ENCODE measurements around the gene TIGD2. TPM values are rescaled to one million over a fixed set of nuclear protein-coding genes. Genes with fewer than 3 reads are reported as not detected.

Gene TIGD2
- total RNA-seq, 1 experiment from 2014 or later: 3.6 TPM

DNA sequence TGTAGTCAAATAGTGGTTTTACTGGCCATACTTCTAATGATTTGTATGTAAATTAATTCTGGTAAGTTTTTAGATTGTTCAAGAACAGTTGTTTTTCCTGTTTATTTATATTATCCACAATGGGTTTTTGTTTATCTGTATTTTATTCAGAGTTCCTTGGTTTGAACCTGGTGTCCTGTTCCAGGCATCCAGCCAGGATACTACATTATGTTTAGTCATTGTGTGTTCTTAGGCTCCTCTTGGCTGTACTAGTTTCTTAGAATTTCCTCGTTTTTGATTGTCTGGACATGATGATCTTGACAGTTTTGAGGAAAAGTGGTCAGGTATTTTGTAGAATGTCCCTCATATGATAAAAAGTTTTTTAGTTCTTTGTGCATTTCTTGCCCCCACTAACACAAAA, 7.8 kb downstream of the TIGD2 start:
- no peaks in the 10 kb centered on the region for H3K36me3 ChIP-seq (ENCODE audit: control insufficient read depth, insufficient read depth, low read length)
- H3K9me3 ChIP-seq (ENCODE audit: control insufficient read depth, insufficient read depth, low read depth, low read length): no peaks in the 10 kb centered on the region
- intact Hi-C loops (cut with micrococcal nuclease; ENCODE audit: unreplicated experiment) (no loop called here), in situ Hi-C loops (cut with HindIII; ENCODE audit: low pct_unique_long_range_greater_than_20kb, low sequenced_read_pairs) (no loop called here)
- ATAC-seq: no peak
- CTCF ChIA-PET: no interaction called here
- DNase-seq (ENCODE audit: low read depth, low spot score): no peak
- TF ChIP-seq POLR2AphosphoS5 (IDR thresholded peaks at IDR 0.05; ENCODE audit: low read depth, low read length): no peak
- no peak for TF ChIP-seq TCF7L2 (IDR thresholded peaks at IDR 0.05; ENCODE audit: low read depth, low read length)
- no peak for TF ChIP-seq CTCF (IDR thresholded peaks at IDR 0.05)
- TF ChIP-seq SIN3A (IDR thresholded peaks at IDR 0.05; ENCODE audit: borderline replicate concordance, insufficient read depth, low read depth, low read length): no peak
- TF ChIP-seq, protein P1, sequence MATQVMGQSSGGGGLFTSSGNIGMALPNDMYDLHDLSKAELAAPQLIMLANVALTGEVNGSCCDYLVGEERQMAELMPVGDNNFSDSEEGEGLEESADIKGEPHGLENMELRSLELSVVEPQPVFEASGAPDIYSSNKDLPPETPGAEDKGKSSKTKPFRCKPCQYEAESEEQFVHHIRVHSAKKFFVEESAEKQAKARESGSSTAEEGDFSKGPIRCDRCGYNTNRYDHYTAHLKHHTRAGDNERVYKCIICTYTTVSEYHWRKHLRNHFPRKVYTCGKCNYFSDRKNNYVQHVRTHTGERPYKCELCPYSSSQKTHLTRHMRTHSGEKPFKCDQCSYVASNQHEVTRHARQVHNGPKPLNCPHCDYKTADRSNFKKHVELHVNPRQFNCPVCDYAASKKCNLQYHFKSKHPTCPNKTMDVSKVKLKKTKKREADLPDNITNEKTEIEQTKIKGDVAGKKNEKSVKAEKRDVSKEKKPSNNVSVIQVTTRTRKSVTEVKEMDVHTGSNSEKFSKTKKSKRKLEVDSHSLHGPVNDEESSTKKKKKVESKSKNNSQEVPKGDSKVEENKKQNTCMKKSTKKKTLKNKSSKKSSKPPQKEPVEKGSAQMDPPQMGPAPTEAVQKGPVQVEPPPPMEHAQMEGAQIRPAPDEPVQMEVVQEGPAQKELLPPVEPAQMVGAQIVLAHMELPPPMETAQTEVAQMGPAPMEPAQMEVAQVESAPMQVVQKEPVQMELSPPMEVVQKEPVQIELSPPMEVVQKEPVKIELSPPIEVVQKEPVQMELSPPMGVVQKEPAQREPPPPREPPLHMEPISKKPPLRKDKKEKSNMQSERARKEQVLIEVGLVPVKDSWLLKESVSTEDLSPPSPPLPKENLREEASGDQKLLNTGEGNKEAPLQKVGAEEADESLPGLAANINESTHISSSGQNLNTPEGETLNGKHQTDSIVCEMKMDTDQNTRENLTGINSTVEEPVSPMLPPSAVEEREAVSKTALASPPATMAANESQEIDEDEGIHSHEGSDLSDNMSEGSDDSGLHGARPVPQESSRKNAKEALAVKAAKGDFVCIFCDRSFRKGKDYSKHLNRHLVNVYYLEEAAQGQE (IDR thresholded peaks at IDR 0.05; ENCODE audit: insufficient read depth in 1 of 2, low read depth in 2 of 2, low read length in 1 of 2): no peak
- H3K27ac ChIP-seq (ENCODE audit: low read length): no peak overlapping the region
- POLR2A ChIA-PET: no interaction called here
- H3K4me3 ChIP-seq (ENCODE audit: low read depth in 2 of 2, low read length in 2 of 2): no peak overlapping the region
- no peaks in the 10 kb centered on the region for H3K27me3 ChIP-seq (ENCODE audit: control insufficient read depth, insufficient read depth, low read length)
- peaks cover 3% of the 10 kb centered on the region; the same call in 1 of the 2 replicates for H3K4me1 ChIP-seq (ENCODE audit: control insufficient read depth, insufficient read depth, low read length)
- no TSS peak for BruUV-seq (replicated peaks)

GRCh38 chr4:89119836-89120235, 8.5 kb downstream of the TIGD2 start:
- H3K27ac ChIP-seq (ENCODE audit: low read length): no peak overlapping the region
- no peak for TF ChIP-seq TCF7L2 (IDR thresholded peaks at IDR 0.05; ENCODE audit: low read depth, low read length)
- TF ChIP-seq POLR2AphosphoS5 (IDR thresholded peaks at IDR 0.05; ENCODE audit: low read depth, low read length): no peak
- TF ChIP-seq CTCF (IDR thresholded peaks at IDR 0.05): no peak
- TF ChIP-seq, protein P1 (IDR thresholded peaks at IDR 0.05; ENCODE audit: insufficient read depth in 1 of 2, low read depth in 2 of 2, low read length in 1 of 2): no peak
- no peak for TF ChIP-seq SIN3A (IDR thresholded peaks at IDR 0.05; ENCODE audit: borderline replicate concordance, insufficient read depth, low read depth, low read length)
- no peak overlapping the region for H3K4me3 ChIP-seq (ENCODE audit: low read depth in 2 of 2, low read length in 2 of 2)
- DNase-seq (ENCODE audit: low read depth, low spot score) (no peak), ATAC-seq (no peak)
- H3K27me3 ChIP-seq (ENCODE audit: control insufficient read depth, insufficient read depth, low read length): no peaks in the 10 kb centered on the region
- in situ Hi-C loops (cut with HindIII; ENCODE audit: low pct_unique_long_range_greater_than_20kb, low sequenced_read_pairs): no loop called here
- no peaks in the 10 kb centered on the region for H3K36me3 ChIP-seq (ENCODE audit: control insufficient read depth, insufficient read depth, low read length)
- POLR2A ChIA-PET: no interaction called here
- no TSS peak for BruUV-seq (replicated peaks)
- intact Hi-C loops (cut with micrococcal nuclease; ENCODE audit: unreplicated experiment): no loop called here
- CTCF ChIA-PET: no interaction called here
- no peaks in the 10 kb centered on the region for H3K9me3 ChIP-seq (ENCODE audit: control insufficient read depth, insufficient read depth, low read depth, low read length)
- H3K4me1 ChIP-seq (ENCODE audit: control insufficient read depth, insufficient read depth, low read length): peaks cover 3% of the 10 kb centered on the region; the same call in 1 of the 2 replicates
